Parathyroid adenoma (tissue), 2 donors: ENCODE measurements around the gene METTL23.
"Not testable (repeated sequence)": the region's sequence is repeated elsewhere in the genome, so short reads cannot be mapped to it uniquely, and the experiment has no call there.

Experiments used
- H2AFZ ChIP-seq: fragments of 300-600 bp; sonication (generic); one replicate; pipeline ENCODE4 v1.7.0; 2017; ENCODE audit warnings: antibody characterized with exemption, mild to moderate bottlenecking
- H3K27ac ChIP-seq: fragments of 300-600 bp; sonication (generic); one replicate; pipeline ENCODE4 v1.7.0; 2017
- H3K27me3 ChIP-seq: fragments of 300-600 bp; sonication (generic); one replicate; pipeline ENCODE4 v1.7.0; 2017; ENCODE audit warnings: low read length; ENCODE audit not compliant: control insufficient read depth, insufficient read depth
- H3K36me3 ChIP-seq: fragments of 300-600 bp; sonication (generic); one replicate; pipeline ENCODE4 v1.7.0; 2017; ENCODE audit warnings: low read length; ENCODE audit not compliant: control insufficient read depth, insufficient read depth
- H3K4me1 ChIP-seq: fragments of 300-600 bp; sonication (generic); one replicate; pipeline ENCODE4 v1.7.0; 2017; ENCODE audit warnings: control low read depth
- H3K4me2 ChIP-seq: fragments of 300-600 bp; sonication (generic); one replicate; pipeline ENCODE4 v1.7.0; 2017; ENCODE audit warnings: low read length
- H3K4me3 ChIP-seq: fragments of 300-600 bp; sonication (generic); one replicate; pipeline ENCODE4 v1.7.0; 2017; ENCODE audit warnings: low read depth, low read length
- H3K79me2 ChIP-seq: fragments of 300-600 bp; sonication (generic); one replicate; pipeline ENCODE4 v1.7.0; 2017; ENCODE audit warnings: control low read depth
- H3K9ac ChIP-seq: fragments of 300-600 bp; sonication (generic); one replicate; pipeline ENCODE4 v1.7.0; 2017; ENCODE audit warnings: mild to moderate bottlenecking
- H3K9me3 ChIP-seq: fragments of 300-600 bp; sonication (generic); one replicate; pipeline ENCODE4 v1.7.0; 2017; ENCODE audit warnings: low read length; ENCODE audit not compliant: control insufficient read depth
- CTCF ChIP-seq: fragments of 300-600 bp; sonication (generic); IDR thresholded peaks from one replicate; pipeline ENCODE4 v1.7.0; 2017; ENCODE audit warnings: antibody characterized with exemption, mild to moderate bottlenecking
- donor health status: primary hyperparathyroidism.

Gene METTL23

GRCh38 chr17:76691379-76692191 is 35.1 kb upstream of the METTL23 start:
- TF ChIP-seq CTCF = no peak
- H3K27me3 ChIP-seq = no peaks in the 10 kb centered on the region
- H3K9ac ChIP-seq = no peak overlapping the region
- H3K4me2 ChIP-seq = no peak overlapping the region
- H3K4me3 ChIP-seq = no peak overlapping the region
- H3K27ac ChIP-seq = no peak overlapping the region
- no peaks in the 10 kb centered on the region for H3K36me3 ChIP-seq
- peaks cover 25% of the 10 kb centered on the region for H3K4me1 ChIP-seq
- H3K9me3 ChIP-seq = no peaks in the 10 kb centered on the region
- H3K79me2 ChIP-seq = peaks cover 40% of the 10 kb centered on the region
- no peak overlapping the region for H2AFZ ChIP-seq

- H3K9me3 ChIP-seq = no peaks in the 10 kb centered on the region
- H3K4me2 ChIP-seq = peak overlapping the region; percentile 31
- H3K4me1 ChIP-seq = peaks cover 49% of the 10 kb centered on the region
- no peaks in the 10 kb centered on the region for H3K36me3 ChIP-seq
- peak overlapping the region; percentile 68 for H3K27ac ChIP-seq
- H3K79me2 ChIP-seq = peaks cover 25% of the 10 kb centered on the region
- H3K27me3 ChIP-seq = no peaks in the 10 kb centered on the region
- peak overlapping the region; percentile 1 for H3K4me3 ChIP-seq
- peak overlapping the region; percentile 23 for H2AFZ ChIP-seq
- no peak overlapping the region for H3K9ac ChIP-seq
- TF ChIP-seq CTCF = no peak
These were observed 31.4 kb upstream of the METTL23 start for GRCh38 chr17:76695059-76695831.

GRCh38 chr17:76696763-76697701 is 29.6 kb upstream of the METTL23 start:
- peak overlapping the region; percentile 4 for H3K4me3 ChIP-seq
- peaks cover 15% of the 10 kb centered on the region for H3K79me2 ChIP-seq
- peaks cover 63% of the 10 kb centered on the region for H3K4me1 ChIP-seq
- no peaks in the 10 kb centered on the region for H3K27me3 ChIP-seq
- no peaks in the 10 kb centered on the region for H3K36me3 ChIP-seq
- H3K9ac ChIP-seq = no peak overlapping the region
- no peaks in the 10 kb centered on the region for H3K9me3 ChIP-seq
- H3K27ac ChIP-seq = peak overlapping the region; percentile 87
- TF ChIP-seq CTCF = no peak
- peak overlapping the region; percentile 60 for H3K4me2 ChIP-seq
- H2AFZ ChIP-seq = peak overlapping the region; percentile 51

GRCh38 chr17:76697702-76698465 is 28.8 kb upstream of the METTL23 start:
- H3K9me3 ChIP-seq = no peaks in the 10 kb centered on the region
- peaks cover 13% of the 10 kb centered on the region for H3K79me2 ChIP-seq
- H3K9ac ChIP-seq = no peak overlapping the region
- peak overlapping the region; percentile 4 for H3K4me3 ChIP-seq
- no peaks in the 10 kb centered on the region for H3K27me3 ChIP-seq
- peak overlapping the region; percentile 60 for H3K4me2 ChIP-seq
- TF ChIP-seq CTCF = peak; percentile 11
- H3K4me1 ChIP-seq = peaks cover 63% of the 10 kb centered on the region
- peak overlapping the region; percentile 87 for H3K27ac ChIP-seq
- H2AFZ ChIP-seq = peak overlapping the region; percentile 51
- no peaks in the 10 kb centered on the region for H3K36me3 ChIP-seq

- not testable (repeated sequence) for H3K4me3 ChIP-seq, H2AFZ ChIP-seq, H3K27me3 ChIP-seq, H3K36me3 ChIP-seq, H3K4me2 ChIP-seq, H3K9ac ChIP-seq, H3K9me3 ChIP-seq
- Histone ChIP-seq H3K4me1 (peaks cover 63% of the 10 kb centered on the region), H3K27ac (peak overlapping the region; percentile 87), H3K79me2 (peaks cover 13% of the 10 kb centered on the region)
These were observed 28.1 kb upstream of the METTL23 start for GRCh38 chr17:76698466-76698977.
